ENCODE data around the gene GRWD1.

GRWD1 gene

DNA sequence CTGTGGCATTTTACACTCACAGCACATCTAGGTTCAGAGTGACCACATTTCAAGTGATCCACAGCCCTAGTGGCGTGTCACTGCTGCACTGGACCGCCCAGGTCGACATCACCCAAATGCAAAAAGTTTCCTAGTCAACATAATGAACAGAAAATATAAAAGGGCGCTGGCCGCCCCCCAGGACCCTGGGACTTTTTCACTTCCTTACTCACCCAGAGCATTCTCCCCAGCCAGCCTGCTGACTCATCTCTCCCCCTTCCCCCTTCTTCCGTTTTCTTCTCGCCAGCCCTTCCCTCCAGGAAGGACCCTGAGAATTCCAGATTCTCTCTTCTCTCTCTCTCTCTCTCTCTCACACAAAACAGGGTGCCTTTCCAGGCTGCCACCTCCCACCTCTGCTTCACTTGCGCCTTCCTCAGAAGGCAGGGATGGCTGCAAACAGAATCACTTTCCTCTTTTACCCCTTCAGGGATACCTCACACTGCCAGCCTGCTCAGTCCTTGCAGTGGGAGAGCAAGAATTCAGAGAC, 21.0 kb upstream of the GRWD1 start:
- DNase-seq, result no peak

- DNase-seq, result no peak
Observed at GRCh38 chr19:48428670-48429069, 17.1 kb upstream of the GRWD1 start.

DNA sequence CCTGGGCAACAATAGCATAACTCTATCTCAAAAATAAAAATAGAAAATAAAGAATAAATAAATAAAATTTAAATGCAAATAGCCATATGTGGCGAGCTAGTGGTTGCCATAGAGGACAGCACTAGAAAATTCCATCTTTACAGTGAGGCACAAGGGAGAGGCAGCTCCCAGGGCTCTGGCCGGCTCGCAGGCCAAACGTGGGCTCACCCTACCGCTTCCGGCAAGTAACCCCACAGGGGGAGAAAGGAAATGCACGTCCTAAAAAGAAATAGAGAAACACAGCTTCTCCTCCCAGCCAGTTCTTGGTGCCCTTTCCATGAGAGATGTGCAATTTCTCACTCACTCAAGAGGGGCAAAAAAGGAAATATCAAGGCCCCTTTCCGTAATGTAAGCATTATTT, 12.4 kb upstream of the GRWD1 start:
- DNase-seq, result no peak

DNA sequence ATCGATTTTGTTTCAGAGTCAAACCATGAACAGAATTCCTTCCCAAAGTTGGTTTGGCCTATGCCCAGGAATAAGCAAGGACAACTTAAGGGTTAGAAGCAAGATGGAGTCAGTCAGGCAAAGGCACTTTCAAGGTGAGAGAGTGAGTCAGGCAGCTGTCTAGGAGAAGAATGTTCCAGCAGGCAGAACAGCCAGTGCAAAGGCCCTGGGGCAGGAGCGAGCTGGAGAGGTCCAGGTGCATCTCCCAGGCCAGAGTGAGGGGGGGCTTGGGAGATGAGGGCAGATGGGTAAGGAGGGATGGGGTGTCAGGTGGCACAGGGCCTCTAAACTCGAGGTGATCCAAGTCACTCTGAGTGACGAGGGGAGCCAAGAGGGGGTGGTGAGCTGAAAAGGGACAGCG, 9.2 kb upstream of the GRWD1 start:
- DNase-seq, result no peak

DNA sequence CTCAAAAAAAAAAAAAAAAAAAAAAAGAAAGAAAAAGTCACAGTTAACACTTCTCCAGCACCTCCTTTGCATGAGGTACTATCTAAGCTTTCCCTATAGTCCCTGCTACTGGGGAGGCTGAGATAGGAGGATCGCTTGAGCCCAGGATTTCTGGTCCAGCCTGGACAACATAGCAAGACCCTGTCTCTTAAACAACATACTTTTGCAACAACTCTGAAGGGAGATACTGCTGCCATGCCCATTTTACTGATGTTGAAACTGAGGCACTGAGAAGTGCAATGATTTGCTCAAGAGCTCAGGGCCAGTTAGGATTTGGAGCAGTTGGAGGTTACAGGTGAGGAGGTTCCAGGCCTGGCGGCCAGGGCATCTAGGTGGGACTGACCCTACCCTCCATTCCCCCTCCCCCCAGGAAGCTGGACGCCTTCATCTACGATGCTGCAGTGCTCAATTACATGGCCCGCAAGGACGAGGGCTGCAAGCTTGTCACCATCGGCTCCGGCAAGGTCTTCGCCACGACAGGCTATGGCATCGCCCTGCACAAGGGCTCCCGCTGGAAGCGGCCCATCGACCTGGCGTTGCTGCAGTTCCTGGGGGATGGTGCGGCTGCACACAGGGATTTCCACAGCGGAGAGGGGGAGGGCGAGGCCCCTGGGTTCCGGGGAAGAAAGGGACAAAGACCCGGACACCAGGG, 4.3 kb upstream of the GRWD1 start:
- no peak for DNase-seq

- DNase-seq, result no peak
Observed at GRCh38 chr19:48442116-48443035, 3.4 kb upstream of the GRWD1 start.

GRCh38 chr19:48443256-48443655, 2.5 kb upstream of the GRWD1 start:
- no peak for DNase-seq

- no peak for DNase-seq
Observed at GRCh38 chr19:48443731-48444128, 2.1 kb upstream of the GRWD1 start.

- DNase-seq, result peak in 1 of 2 experiments; percentile 25
Observed at GRCh38 chr19:48444129-48444935, 1.5 kb upstream of the GRWD1 start.

- no peak for DNase-seq
Observed at GRCh38 chr19:48444936-48445200, 915 bp upstream of the GRWD1 start.

DNA sequence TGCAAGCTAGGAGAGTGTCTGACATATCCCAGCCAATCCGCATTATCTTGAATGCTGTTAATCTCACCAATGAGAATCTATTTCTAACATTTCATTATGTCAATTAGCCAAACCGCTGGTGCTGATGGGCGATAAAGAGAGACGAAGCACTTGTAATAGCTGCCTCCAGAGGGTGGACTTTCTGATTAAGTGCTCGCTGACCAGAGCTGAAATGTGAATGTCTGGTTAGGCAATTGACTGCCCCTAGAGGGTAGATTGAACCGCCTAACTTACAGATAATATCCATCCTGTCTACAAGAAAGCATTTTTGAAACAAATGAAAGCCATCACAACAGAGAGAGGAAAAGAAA, 552 bp upstream of the GRWD1 start:
- DNase-seq, result peak in 1 of 2 experiments; percentile 23

GRCh38 chr19:48446579-48446978, 796 bp downstream of the GRWD1 start:
- DNase-seq, result no peak

DNA sequence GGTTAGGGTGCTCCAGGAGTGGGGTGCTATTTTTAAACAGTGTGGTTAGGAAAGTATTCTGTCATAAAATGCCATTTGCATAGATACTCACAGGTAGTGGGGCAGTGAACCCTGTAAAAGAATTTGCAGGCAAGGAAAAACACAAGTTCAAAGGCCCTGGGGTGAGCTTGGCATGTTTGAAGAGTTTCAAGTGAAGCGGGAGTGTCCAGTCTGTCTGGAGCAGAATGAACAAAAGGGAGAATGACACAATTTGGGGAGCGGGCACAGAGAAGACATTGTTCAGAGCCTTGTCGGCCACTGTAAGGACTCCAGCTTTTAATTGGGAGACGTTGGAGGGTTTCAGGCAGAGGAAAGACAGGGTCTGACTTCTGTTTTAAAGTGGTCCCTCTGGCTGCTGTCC, 2.8 kb downstream of the GRWD1 start:
- DNase-seq, result no peak

- no peak for DNase-seq
Observed at GRCh38 chr19:48450441-48450840, 4.7 kb downstream of the GRWD1 start.

- no peak for DNase-seq
Observed at GRCh38 chr19:48450863-48451262, 5.1 kb downstream of the GRWD1 start.

DNA sequence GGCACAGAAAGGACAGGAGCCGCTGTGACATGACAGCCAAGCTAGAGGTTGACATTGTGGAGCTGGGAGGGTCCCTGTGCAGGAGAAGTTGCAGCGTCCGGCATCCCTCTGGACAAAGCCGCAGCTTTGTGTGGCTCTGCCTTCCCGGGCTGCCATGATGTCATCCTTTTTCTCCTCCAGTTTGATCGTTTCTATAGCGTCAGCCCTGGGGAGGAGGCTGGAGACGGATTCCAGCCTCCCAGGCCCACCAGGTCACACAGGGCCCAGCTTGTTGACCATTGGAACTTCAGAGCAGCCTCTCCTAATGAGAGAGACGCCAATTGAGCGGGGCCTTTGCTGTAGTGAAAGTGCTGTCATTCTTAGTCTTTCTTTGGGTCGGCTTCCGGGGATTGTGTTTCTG, 5.8 kb downstream of the GRWD1 start:
- DNase-seq, result no peak

GRCh38 chr19:48452289-48453190, 6.8 kb downstream of the GRWD1 start:
- DNase-seq, result no peak

DNA sequence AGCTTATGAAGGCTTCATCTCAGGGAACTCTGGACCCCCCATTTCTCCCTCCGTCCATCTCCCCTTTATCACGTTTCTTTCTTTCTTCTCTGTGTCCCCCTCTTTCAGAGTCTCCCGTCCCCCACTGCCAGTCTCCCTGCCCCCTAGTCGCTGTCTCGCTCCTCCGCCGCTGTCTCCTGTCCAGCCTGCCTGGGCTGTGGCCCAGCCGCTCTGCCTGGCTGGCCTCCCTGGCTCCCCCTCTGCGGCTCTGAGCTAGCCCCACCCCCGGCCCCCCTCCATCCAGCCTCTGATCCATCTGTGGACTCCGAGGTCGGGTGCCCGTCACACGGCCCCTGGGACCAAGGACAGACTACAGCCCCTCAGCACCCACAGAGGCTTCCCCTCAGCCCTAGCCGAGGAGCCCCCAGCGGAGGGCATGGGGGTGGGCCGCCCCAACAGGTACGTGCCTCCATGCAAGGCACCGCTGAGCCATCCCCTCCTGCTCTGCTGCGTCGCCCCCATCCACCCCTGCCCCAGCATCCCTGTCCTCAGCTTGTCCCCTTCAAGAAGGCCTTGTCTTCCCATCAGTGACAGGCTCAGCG, 8.5 kb downstream of the GRWD1 start:
- no peak for DNase-seq

GRCh38 chr19:48455171-48455907, 9.6 kb downstream of the GRWD1 start, which contains the start of gene KCNJ14:
KCNJ14 (plus strand) TSS chr19:48455574; CDS start chr19:48461725, 6,151 bp downstream.
- no peak for DNase-seq

- DNase-seq, result no peak
Observed at GRCh38 chr19:48455908-48456562, 10.3 kb downstream of the GRWD1 start.

DNA sequence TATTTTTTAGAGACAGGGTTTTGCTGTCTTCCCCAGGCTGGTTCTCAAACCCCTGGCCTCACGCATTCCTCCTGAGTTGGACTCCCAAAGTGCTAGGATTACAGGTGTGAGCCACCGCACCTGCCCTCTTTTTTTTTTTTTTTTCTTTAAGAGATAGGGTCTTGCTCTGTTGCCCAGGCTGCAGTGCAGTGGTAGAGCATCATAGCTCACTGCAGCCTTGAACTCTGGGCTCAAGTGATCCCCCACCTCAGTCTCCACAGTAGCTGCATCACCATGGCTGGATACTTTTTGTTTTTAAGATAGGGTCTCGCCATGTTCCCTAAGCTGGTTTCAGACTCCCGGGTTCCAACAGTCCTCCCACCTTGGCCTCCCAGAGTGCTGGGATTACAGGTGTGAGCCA, 11.1 kb downstream of the GRWD1 start:
- no peak for DNase-seq

Measured in activated CD4-positive, alpha-beta T cell treated with anti-CD3 and anti-CD28 coated beads, Interleukin-2, amount 50 U/mL, for 48 hours (primary cell).